Measurements from ENCODE around the gene FAM216B.

FAM216B gene

GRCh38 chr13:42832341-42833096 is 51.1 kb downstream of the FAM216B start:
- Histone ChIP-seq H3K9me3 (ENCODE audit: control insufficient read depth, insufficient read depth, low read length) (no peaks in the 10 kb centered on the region), H3K4me3 (ENCODE audit: low read depth, low read length) (no peak overlapping the region), H3K4me1 (ENCODE audit: control insufficient read depth, insufficient read depth, low read length) (no peaks in the 10 kb centered on the region), H3K27me3 (ENCODE audit: control insufficient read depth, insufficient read depth, low read length) (no peaks in the 10 kb centered on the region), H3K9ac (ENCODE audit: low read depth, low read length) (no peak overlapping the region), H3K27ac (ENCODE audit: low read depth, low read length) (no peak overlapping the region), H3K36me3 (ENCODE audit: control insufficient read depth, insufficient read depth, low read length) (no peaks in the 10 kb centered on the region; the same call in 1 of the 2 replicates)

DNA sequence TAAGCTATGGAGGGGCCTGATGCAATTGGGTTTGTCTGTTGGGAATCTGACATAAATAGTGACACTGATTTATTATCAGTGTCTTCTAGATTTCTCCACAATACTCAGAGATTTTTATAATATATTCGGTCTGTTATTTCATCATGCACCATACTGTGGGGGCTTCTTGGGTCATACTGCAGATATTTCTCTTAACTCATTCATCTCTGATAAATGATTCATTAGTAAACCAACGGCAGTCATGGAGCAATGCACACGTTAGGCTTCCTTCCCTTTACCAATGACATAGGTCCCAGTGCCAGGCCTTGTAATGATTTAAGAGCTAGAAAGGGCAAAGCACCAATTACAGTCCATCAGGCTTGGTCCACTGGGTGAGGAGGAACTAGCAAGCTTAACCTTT is 53.6 kb downstream of the FAM216B start:
- Histone ChIP-seq H3K36me3 (ENCODE audit: control insufficient read depth, insufficient read depth, low read length) (no peaks in the 10 kb centered on the region; the same call in 1 of the 2 replicates), H3K4me3 (ENCODE audit: low read depth, low read length) (no peak overlapping the region), H3K9me3 (ENCODE audit: control insufficient read depth, insufficient read depth, low read length) (no peaks in the 10 kb centered on the region), H3K9ac (ENCODE audit: low read depth, low read length) (no peak overlapping the region), H3K4me1 (ENCODE audit: control insufficient read depth, insufficient read depth, low read length) (no peaks in the 10 kb centered on the region), H3K27ac (ENCODE audit: low read depth, low read length) (no peak overlapping the region), H3K27me3 (ENCODE audit: control insufficient read depth, insufficient read depth, low read length) (no peaks in the 10 kb centered on the region)

GRCh38 chr13:42836930-42837690 is 55.7 kb downstream of the FAM216B start:
- Histone ChIP-seq H3K9ac (ENCODE audit: low read depth, low read length) (no peak overlapping the region), H3K27ac (ENCODE audit: low read depth, low read length) (no peak overlapping the region), H3K4me1 (ENCODE audit: control insufficient read depth, insufficient read depth, low read length) (no peaks in the 10 kb centered on the region), H3K36me3 (ENCODE audit: control insufficient read depth, insufficient read depth, low read length) (peaks cover 3% of the 10 kb centered on the region; the same call in 1 of the 2 replicates), H3K9me3 (ENCODE audit: control insufficient read depth, insufficient read depth, low read length) (no peaks in the 10 kb centered on the region), H3K4me3 (ENCODE audit: low read depth, low read length) (no peak overlapping the region), H3K27me3 (ENCODE audit: control insufficient read depth, insufficient read depth, low read length) (no peaks in the 10 kb centered on the region)

All from HUES48 (cell line).